GM04504 (cell line): Measurements from ENCODE around the gene TMEM141.
"Not testable (repeated sequence)": the region's sequence is repeated elsewhere in the genome, so short reads cannot be mapped to it uniquely, and the experiment has no call there.

ENCODE experiments used
- DNase-seq: peaks from one replicate; pipeline ENCODE4 v3.0.0-alpha.2; 2012; ENCODE audit warnings: low read depth

TMEM141 gene

GRCh38 chr9:136794281-136794999 is 3.3 kb downstream of the TMEM141 start:
- no peak for DNase-seq

GRCh38 chr9:136795000-136795348 is 3.8 kb downstream of the TMEM141 start:
- no peak for DNase-seq

GRCh38 chr9:136796238-136796774 is 5.2 kb downstream of the TMEM141 start, which contains the start of gene CCDC183:
CCDC183 (plus strand) TSS chr9:136796338; CDS start chr9:136796398, 60 bp downstream.
- no peak for DNase-seq

GRCh38 chr9:136796775-136797347 is 5.7 kb downstream of the TMEM141 start:
- not testable (repeated sequence) for DNase-seq

- DNase-seq = no peak
Observed at GRCh38 chr9:136798708-136799078, 7.5 kb downstream of the TMEM141 start.

GRCh38 chr9:136799079-136799853 is 8.1 kb downstream of the TMEM141 start:
- no peak for DNase-seq

- no peak for DNase-seq
Observed at GRCh38 chr9:136799854-136800657, 8.9 kb downstream of the TMEM141 start.

- DNase-seq = no peak
Observed at GRCh38 chr9:136802321-136802720, 11.2 kb downstream of the TMEM141 start.

GRCh38 chr9:136803009-136803550 is 11.9 kb downstream of the TMEM141 start:
- DNase-seq = not testable (repeated sequence)

GRCh38 chr9:136803551-136804508 is 12.7 kb downstream of the TMEM141 start:
- no peak for DNase-seq

GRCh38 chr9:136804509-136805206 is 13.5 kb downstream of the TMEM141 start:
- DNase-seq = no peak

- DNase-seq = no peak
Observed at GRCh38 chr9:136805207-136805740, 14.1 kb downstream of the TMEM141 start.

GRCh38 chr9:136806067-136806466 is 14.9 kb downstream of the TMEM141 start:
- DNase-seq = no peak

- no peak for DNase-seq
Observed at GRCh38 chr9:136806631-136807201, 15.6 kb downstream of the TMEM141 start.

GRCh38 chr9:136807281-136808074 is 16.3 kb downstream of the TMEM141 start, which contains the start of gene RABL6:
RABL6 (plus strand) TSS chr9:136807948; CDS start chr9:136808197, 249 bp downstream.
- DNase-seq = peak; percentile 41

GRCh38 chr9:136808075-136808805 is 17.1 kb downstream of the TMEM141 start:
- DNase-seq = no peak

- DNase-seq = no peak
Observed at GRCh38 chr9:136808806-136809158, 17.6 kb downstream of the TMEM141 start.
